ENCODE measurements around the gene WDR86.

Gene WDR86

DNA sequence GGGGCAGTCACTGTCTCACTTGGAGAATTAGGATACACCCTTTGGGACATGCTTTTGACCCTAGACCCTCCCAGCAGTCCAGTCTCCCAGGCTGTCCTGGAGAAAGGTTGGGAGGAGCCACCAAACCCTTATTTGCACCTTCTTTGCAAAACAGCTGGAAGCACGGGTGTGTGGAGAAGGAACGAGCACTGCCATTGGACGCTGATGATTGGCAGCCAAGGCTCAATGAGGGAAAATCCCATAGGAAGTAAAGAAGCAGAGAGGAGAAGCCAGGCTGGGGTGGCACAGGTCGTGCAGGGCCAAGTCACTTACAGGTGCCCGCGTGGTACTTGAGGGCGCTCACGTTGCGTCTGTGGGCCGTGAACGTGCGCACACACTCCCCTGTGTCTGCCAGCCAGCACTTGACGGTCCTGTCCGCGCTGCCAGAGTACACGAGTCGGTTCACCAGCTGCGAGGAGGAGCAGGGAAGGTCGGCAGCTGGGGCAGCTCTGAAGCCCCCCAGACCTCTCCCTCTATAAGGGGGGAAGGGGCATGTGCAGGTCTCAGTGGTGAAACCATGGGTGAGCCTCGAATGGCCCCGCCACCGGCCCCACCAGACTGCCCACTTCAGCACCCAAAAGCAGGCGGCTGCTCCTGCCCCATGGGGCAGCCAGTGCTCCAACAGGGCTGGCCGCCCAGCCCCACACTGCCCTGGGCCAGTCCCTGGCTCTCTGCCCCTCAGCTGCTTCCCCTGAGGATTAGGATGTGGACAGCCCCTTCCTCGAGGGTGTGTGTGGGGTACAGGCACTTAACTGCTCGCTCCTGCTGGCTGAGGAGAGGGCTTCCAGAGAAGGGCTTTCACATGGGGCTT, 24.8 kb downstream of the WDR86 start:
- DNase-seq (ENCODE audit: low read depth), result no peak
- no peak for TF ChIP-seq CTCF (conservative IDR thresholded peaks at IDR 0.05; ENCODE audit: low read depth, low read length)
- no peak overlapping the region for H3K4me3 ChIP-seq (ENCODE audit: low read depth, low read length)

- no peak for TF ChIP-seq CTCF (conservative IDR thresholded peaks at IDR 0.05; ENCODE audit: low read depth, low read length)
- no peak overlapping the region for H3K4me3 ChIP-seq (ENCODE audit: low read depth, low read length)
- no peak for DNase-seq (ENCODE audit: low read depth)
These were observed 25.5 kb downstream of the WDR86 start for GRCh38 chr7:151384352-151384697.

GRCh38 chr7:151383638-151384351, 26.0 kb downstream of the WDR86 start:
- no peak for TF ChIP-seq CTCF (conservative IDR thresholded peaks at IDR 0.05; ENCODE audit: low read depth, low read length)
- no peak overlapping the region for H3K4me3 ChIP-seq (ENCODE audit: low read depth, low read length)
- no peak for DNase-seq (ENCODE audit: low read depth)

- TF ChIP-seq CTCF (conservative IDR thresholded peaks at IDR 0.05; ENCODE audit: low read depth, low read length), result no peak
- H3K4me3 ChIP-seq (ENCODE audit: low read depth, low read length), result no peak overlapping the region
- DNase-seq (ENCODE audit: low read depth), result no peak
These were observed 27.6 kb downstream of the WDR86 start for GRCh38 chr7:151382079-151382885.

GRCh38 chr7:151381348-151382078, 28.3 kb downstream of the WDR86 start:
- no peak overlapping the region for H3K4me3 ChIP-seq (ENCODE audit: low read depth, low read length)
- DNase-seq (ENCODE audit: low read depth), result no peak
- no peak for TF ChIP-seq CTCF (conservative IDR thresholded peaks at IDR 0.05; ENCODE audit: low read depth, low read length)

GRCh38 chr7:151381098-151381347, 28.8 kb downstream of the WDR86 start:
- no peak for TF ChIP-seq CTCF (conservative IDR thresholded peaks at IDR 0.05; ENCODE audit: low read depth, low read length)
- DNase-seq (ENCODE audit: low read depth), result no peak
- H3K4me3 ChIP-seq (ENCODE audit: low read depth, low read length), result no peak overlapping the region
